HL-60 (cell line): ENCODE measurements around the gene NFATC1.

Experiments
- DNase-seq, 2 experiments: peaks; one replicate each; pipeline ENCODE4 v3.0.0-alpha.2; 2010 to 2020; ENCODE audit warnings: low read depth in 1 of 2, low spot score in 1 of 2
- H3K27ac ChIP-seq: fragments of 250-450 bp; sonication (Bioruptor Pico); replicated peaks from 2 replicates; pipeline ENCODE4 v1.5.1; 2020; ENCODE audit warnings: mild to moderate bottlenecking, moderate library complexity
- H3K27me3 ChIP-seq: fragments of 250-450 bp; sonication (Bioruptor Pico); 2 replicates; pipeline ENCODE4 v1.5.1; 2021; ENCODE audit warnings: mild to moderate bottlenecking, moderate library complexity; ENCODE audit not compliant: insufficient read depth, poor library complexity, severe bottlenecking
- H3K4me3 ChIP-seq: replicated peaks from 2 replicates; pipeline ENCODE4 v1.5.1; 2011; ENCODE audit warnings: mild to moderate bottlenecking, control low read depth, low read length; ENCODE audit not compliant: insufficient read depth
- CTCF ChIP-seq: IDR thresholded peaks from one replicate; pipeline ENCODE4 v1.5.1; 2011; ENCODE audit warnings: low read length, control low read depth, inconsistent platforms; ENCODE audit not compliant: insufficient read depth
- GABPA ChIP-seq: IDR thresholded peaks from 2 replicates; pipeline ENCODE4 v1.6.1; 2012; ENCODE audit warnings: low read depth
- POLR2AphosphoS5 ChIP-seq: IDR thresholded peaks from 2 replicates; pipeline ENCODE4 v1.6.1; 2012; ENCODE audit warnings: low read depth
- REST ChIP-seq: IDR thresholded peaks from 2 replicates; pipeline ENCODE4 v1.6.1; 2012; ENCODE audit warnings: low read depth; ENCODE audit not compliant: insufficient replicate concordance
- SPI1 ChIP-seq: IDR thresholded peaks from 2 replicates; pipeline ENCODE4 v1.6.1; 2012; ENCODE audit warnings: low read depth, mild to moderate bottlenecking, borderline replicate concordance

NFATC1 gene

GRCh38 chr18:79420033-79420745 is 24.5 kb downstream of the NFATC1 start:
- no peak overlapping the region for H3K27ac ChIP-seq
- TF ChIP-seq REST, result no peak
- peak; percentile 83 for TF ChIP-seq GABPA
- no peak overlapping the region for H3K4me3 ChIP-seq
- no peak for DNase-seq
- H3K27me3 ChIP-seq, result no peaks in the 10 kb centered on the region

- Histone ChIP-seq H3K27ac (no peak overlapping the region), H3K27me3 (no peaks in the 10 kb centered on the region), H3K4me3 (no peak overlapping the region)
- no peak for TF ChIP-seq POLR2AphosphoS5
- no peak for TF ChIP-seq REST
- TF ChIP-seq SPI1, result no peak
- no peak for TF ChIP-seq CTCF
- TF ChIP-seq GABPA, result no peak
- DNase-seq, result no peak
These were observed 25.6 kb downstream of the NFATC1 start for GRCh38 chr18:79421275-79421857.

DNA sequence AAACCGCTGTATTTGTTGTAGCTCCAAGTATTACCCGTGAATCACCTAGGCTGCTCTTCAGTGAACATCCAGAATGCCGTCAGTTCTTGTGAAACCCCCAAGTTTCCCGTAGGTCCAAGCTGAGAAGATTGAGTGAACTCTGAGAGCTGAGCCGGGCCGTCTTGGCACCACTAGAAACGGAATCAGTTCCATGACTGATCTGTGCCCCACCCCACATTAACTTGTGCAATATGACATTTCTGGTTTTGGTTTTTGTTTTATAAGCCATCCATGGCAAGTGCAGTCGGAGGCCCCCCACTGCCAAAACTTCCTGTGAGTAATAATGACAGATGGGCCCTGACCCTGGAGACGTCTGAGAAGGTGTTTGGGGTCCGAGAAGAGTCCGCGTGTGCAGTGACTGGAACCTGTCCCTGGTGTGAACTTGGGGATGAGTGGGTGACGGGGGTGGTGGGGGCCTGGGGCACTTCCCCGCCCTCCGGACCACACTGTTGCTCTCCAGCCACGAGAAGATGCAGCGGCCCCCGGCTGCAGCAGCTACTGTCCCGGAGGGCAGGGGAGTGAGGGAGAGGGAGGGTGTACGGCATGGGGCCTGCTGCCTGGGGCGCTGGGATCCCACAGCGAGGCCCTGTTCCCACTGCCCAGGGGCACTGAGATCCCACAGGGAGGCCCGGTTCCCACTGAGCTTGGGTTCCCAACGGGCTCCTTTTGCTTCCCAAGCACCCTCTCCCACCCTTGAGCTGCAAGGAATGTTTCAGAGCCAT is 26.5 kb downstream of the NFATC1 start:
- no peak overlapping the region for H3K27ac ChIP-seq
- no peak for DNase-seq
- no peak overlapping the region for H3K4me3 ChIP-seq
- no peak for TF ChIP-seq SPI1
- TF ChIP-seq POLR2AphosphoS5, result no peak
- no peak for TF ChIP-seq CTCF
- no peak for TF ChIP-seq GABPA
- no peak for TF ChIP-seq REST
- H3K27me3 ChIP-seq, result no peaks in the 10 kb centered on the region
